GM12878 (cell line): ENCODE results near the gene LAMP5. TPM values are rescaled to one million over a fixed set of nuclear protein-coding genes. Genes with fewer than 3 reads are reported as not detected.

ENCODE experiments used
- ATAC-seq: fragments of 200-7000 bp; cut with Tn5 transposase; 3 replicates; pipeline ENCODE4 v1.9.1; 2020; ENCODE audit warnings: mild to moderate bottlenecking, moderate library complexity
- BruUV-seq: library from RNA; stranded (reverse); fragments of 400-500 nt; replicated peaks from 2 replicates; lab custom pipeline; 2021; lab: Mats Ljungman, UMichigan
- CTCF ChIA-PET: fragments of 300-600 bp; sonication (Branson Sonifier 250); formaldehyde crosslinking; extraction: SDS; loops from one replicate; lab custom pipeline; 2021; ENCODE audit warnings: inconsistent platforms; lab: Yijun Ruan, JAX
- POLR2A ChIA-PET: fragments of 350-600 bp; formaldehyde crosslinking; extraction: SDS; loops from one replicate; lab custom pipeline; 2021; ENCODE audit warnings: inconsistent platforms; lab: Charles Lee
- RAD21 ChIA-PET: fragments of 300-600 bp; sonication (Branson Sonifier 250); formaldehyde crosslinking; loops from one replicate; lab custom pipeline; 2023; ENCODE audit warnings: antibody characterized with exemption; ENCODE audit not compliant: unreplicated experiment; lab: Charles Lee
- SMC1A ChIA-PET: fragments of 300-600 bp; sonication (Branson Sonifier 250); formaldehyde crosslinking; loops from one replicate; lab custom pipeline; 2023; ENCODE audit not compliant: unreplicated experiment, uncharacterized antibody; lab: Charles Lee
- DNase-seq: peaks from one replicate; pipeline ENCODE4 v3.0.0-alpha.2; 2011; ENCODE audit warnings: low read depth, low spot score
- FAIRE-seq: peaks from 3 replicates; lab custom pipeline; 2011; peaks lifted over from hg19 to GRCh38; lab: Jason Lieb, UNC
- H2AFZ ChIP-seq: 2 replicates; pipeline ENCODE4 v1.6.0; 2011; ENCODE audit warnings: low read depth, low read length, control low read depth; ENCODE audit not compliant: control insufficient read depth
- H3K27ac ChIP-seq: 2 replicates; pipeline ENCODE4 v1.5.1; 2011; ENCODE audit warnings: control low read depth; ENCODE audit not compliant: control insufficient read depth, insufficient read depth
- H3K27me3 ChIP-seq, 2 experiments: replicated peaks in 1 of 2; 2 replicates each; pipeline versions ENCODE4 v1.6.0 to v1.6.1; 2011; ENCODE audit warnings: low read length in 1 of 2; ENCODE audit not compliant: control insufficient read depth in 2 of 2, insufficient read depth in 2 of 2
- H3K36me3 ChIP-seq, 2 experiments: 2 replicates each; pipeline ENCODE4 v1.5.1; 2011; ENCODE audit warnings: low read length in 1 of 2; ENCODE audit not compliant: control insufficient read depth in 2 of 2, insufficient read depth in 2 of 2
- H3K4me1 ChIP-seq: 2 replicates; pipeline ENCODE4 v1.6.1; 2011; ENCODE audit warnings: mild to moderate bottlenecking, low read length, moderate library complexity, mixed read lengths; ENCODE audit not compliant: control insufficient read depth, insufficient read depth
- H3K4me2 ChIP-seq: 2 replicates; pipeline ENCODE4 v1.6.0; 2011; ENCODE audit warnings: control low read depth; ENCODE audit not compliant: control insufficient read depth, insufficient read depth
- H3K4me3 ChIP-seq: fragments of 200-600 bp; sonication (generic); 2 replicates; pipeline ENCODE4 v1.5.1; 2016
- H3K79me2 ChIP-seq: 2 replicates; pipeline ENCODE4 v1.6.0; 2011; ENCODE audit warnings: low read length; ENCODE audit not compliant: control insufficient read depth, insufficient read depth
- H3K9ac ChIP-seq: 2 replicates; pipeline ENCODE4 v1.8.0; 2011; ENCODE audit warnings: low read length, control low read depth, mixed read lengths; ENCODE audit not compliant: control insufficient read depth, insufficient read depth
- H3K9me3 ChIP-seq: replicated peaks from 3 replicates; pipeline ENCODE4 v1.5.1; 2011; ENCODE audit warnings: mild to moderate bottlenecking, low read length; ENCODE audit not compliant: control insufficient read depth, insufficient read depth
- H4K20me1 ChIP-seq: 2 replicates; pipeline ENCODE4 v1.6.0; 2011; ENCODE audit not compliant: control insufficient read depth, insufficient read depth
- CBX3 ChIP-seq: fragments of 200-600 bp; sonication (generic); IDR thresholded peaks from 2 replicates; pipeline ENCODE4 v1.6.1; 2016; ENCODE audit warnings: low read depth, borderline replicate concordance
- CHD2 ChIP-seq: IDR thresholded peaks from 2 replicates; pipeline ENCODE4 v1.6.1; 2011; ENCODE audit warnings: low read depth, low read length, improper control_type of control experiment, borderline replicate concordance
- NFXL1 ChIP-seq: fragments of 450-650 bp; IDR thresholded peaks from 2 replicates; pipeline ENCODE4 v1.6.1; 2017; ENCODE audit warnings: antibody characterized with exemption, mild to moderate bottlenecking, borderline replicate concordance
- PAX8 ChIP-seq: fragments of 450-650 bp; IDR thresholded peaks from 2 replicates; pipeline ENCODE4 v1.6.1; 2017; ENCODE audit warnings: mild to moderate bottlenecking, moderate library complexity
- RAD21 ChIP-seq: IDR thresholded peaks from 2 replicates; pipeline ENCODE4 v1.6.1; 2011; ENCODE audit warnings: mild to moderate bottlenecking, low read depth, low read length, moderate library complexity; ENCODE audit not compliant: insufficient read depth
- RBBP5 ChIP-seq: fragments of 200-600 bp; sonication (generic); conservative IDR thresholded peaks from 2 replicates; pipeline ENCODE4 v1.6.1; 2016
- SMC3 ChIP-seq: IDR thresholded peaks from 2 replicates; pipeline ENCODE4 v1.6.1; 2011; ENCODE audit warnings: low read length, improper control_type of control experiment, borderline replicate concordance
- SREBF2 ChIP-seq: IDR thresholded peaks from 2 replicates; pipeline ENCODE4 v1.6.1; 2012; ENCODE audit warnings: mild to moderate bottlenecking, low read length
- TCF7 ChIP-seq: IDR thresholded peaks from 2 replicates; pipeline ENCODE4 v1.6.1; 2014; ENCODE audit warnings: antibody characterized with exemption, borderline replicate concordance
- WGBS: methylation state at CpG from one replicate; pipeline ENCODE4 v1.1.6; 2016; ENCODE audit warnings: low lambda C conversion rate; ENCODE audit not compliant: insufficient replicate concordance, insufficient coverage; ENCODE audit errors: missing lambda C conversion rate; 5-methylcytosine and 5-hydroxymethylcytosine counted together
- in situ Hi-C: fragments of 300-500 bp; cut with MboI; formaldehyde crosslinking; loops from 9 replicates; pipeline ENCODE4 v1.14.3; 2018; ENCODE audit warnings: mixed read lengths
- intact Hi-C: fragments of 100-400 bp; cut with micrococcal nuclease; formaldehyde crosslinking; loops from one replicate; pipeline ENCODE4 v1.14.2; 2022; ENCODE audit not compliant: unreplicated experiment
- polyA plus RNA-seq, 11 experiments: library from polyadenylated mRNA; depleted of rRNA in 4 of 11; unstranded in 6 of 11; stranded (reverse) in 5 of 11; fragments of >200 nt; fragmentation: Nextera tagmentation in 4 of 11; fragmentation: Illumina TruSeq in 1 of 11; extraction: Ambion mirVana in 4 of 11; extraction: Trizol in 1 of 11; gene quantifications; 1 replicate in 1 of 11; 2 replicates in 10 of 11; pipeline versions ENCODE4 v1.2.1 to v1.2.3, GENCODE V29; 2011 to 2016; ENCODE audit warnings: inconsistent platforms in 2 of 11, missing spikeins in 2 of 11, low read depth in 1 of 11
- total RNA-seq, 4 experiments: library from RNA; depleted of rRNA in 3 of 4; stranded (reverse); fragments of >200 nt in 3 of 4; fragmentation: Illumina TruSeq in 1 of 4; extraction: Trizol in 1 of 4; gene quantifications; 2 replicates each; pipeline versions ENCODE4 v1.2.1 to v1.2.3, GENCODE V29; 2013 to 2021
- TF ChIP-seq, protein P1 (sequence below): IDR thresholded peaks from 2 replicates; pipeline ENCODE4 v1.6.1; 2011; ENCODE audit warnings: low read depth, mild to moderate bottlenecking, low read length, moderate library complexity, borderline replicate concordance; ENCODE audit errors: extremely low read depth
- TF ChIP-seq, protein P2 (sequence below): IDR thresholded peaks from 2 replicates; pipeline ENCODE4 v1.6.1; 2012; ENCODE audit warnings: improper control_type of control experiment, low read depth, low read length; ENCODE audit not compliant: insufficient replicate concordance
- TF ChIP-seq, protein P3 (sequence below): fragments of 450-650 bp; IDR thresholded peaks from 2 replicates; pipeline ENCODE4 v1.6.1; 2016; ENCODE audit warnings: mild to moderate bottlenecking
- TF ChIP-seq, protein P4 (sequence below): fragments of 450-650 bp; formaldehyde crosslinking; IDR thresholded peaks from 2 replicates; pipeline ENCODE4 v1.4.0; 2020; ENCODE audit warnings: mild to moderate bottlenecking, moderate library complexity

The LAMP5 gene
- total and polyA plus RNA-seq, 10 of the 15 experiments (the other 5 are each of a cell fraction or from before 2014, with no cell fraction given), result 0.10 to 0.56 (median 0.49) TPM; not detected in 1

DNA sequence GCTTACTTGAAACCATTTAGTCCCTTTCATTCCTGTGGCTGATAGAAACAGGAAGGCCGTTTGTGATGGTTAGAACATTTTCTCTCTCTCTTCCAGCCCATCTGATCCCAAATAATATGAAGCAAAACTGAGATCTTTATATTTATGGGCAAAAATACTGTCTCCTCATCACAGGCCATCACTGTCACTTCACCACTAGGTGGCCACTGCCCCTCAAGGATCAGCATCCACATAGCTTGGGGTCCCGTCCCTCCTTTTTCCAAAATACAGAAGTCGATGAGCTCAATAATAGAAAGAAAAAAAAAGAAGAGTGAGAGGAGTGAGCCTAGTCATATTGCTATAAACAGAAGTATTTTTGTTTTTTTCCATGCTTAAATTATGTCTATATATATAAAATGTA is 46.4 kb upstream of the LAMP5 start:
- peak; percentile 56; the same call in 2 of the 3 replicates for ATAC-seq
- ChIA-PET SMC1A (no interaction called here), POLR2A (no interaction called here), RAD21 (no interaction called here), CTCF (interaction anchor here (0.7 to 0.9 kb wide), 2 partner anchors 9 to 26 kb away, joined by 3 read pairs; no protein-coding TSS in a partner anchor)
- H3K4me2 ChIP-seq, result no peak overlapping the region
- H3K79me2 ChIP-seq, result no peaks in the 10 kb centered on the region
- no peak overlapping the region for H3K4me3 ChIP-seq
- H2AFZ ChIP-seq, result no peak overlapping the region
- H3K9ac ChIP-seq, result no peak overlapping the region
- no peak for FAIRE-seq
- DNase-seq, result no peak
- H3K36me3 ChIP-seq, result no peaks in the 10 kb centered on the region
- H3K27ac ChIP-seq, result no peak overlapping the region
- no peaks in the 10 kb centered on the region for H3K4me1 ChIP-seq
- no TSS peak for BruUV-seq
- intact Hi-C loops, result loop anchor here (1.0 to 2.0 kb wide), 2 partner anchors 59 to 142 kb away; no protein-coding TSS in a partner anchor
- H3K9me3 ChIP-seq, result no peaks in the 10 kb centered on the region
- in situ Hi-C loops, result no loop called here
- no peaks in the 10 kb centered on the region for H4K20me1 ChIP-seq
- H3K27me3 ChIP-seq, result no peaks in the 10 kb centered on the region
- WGBS, result 7% methylated on average over 3 of the region's 3 CpGs
- TF ChIP-seq RBBP5 (no peak), CBX3 (no peak), TCF7 (no peak), RAD21 (peak; percentile 46), PAX8 (no peak), NFXL1 (no peak), SREBF2 (no peak), SMC3 (peak; percentile 56), CHD2 (no peak)
- TF ChIP-seq, protein P1, sequence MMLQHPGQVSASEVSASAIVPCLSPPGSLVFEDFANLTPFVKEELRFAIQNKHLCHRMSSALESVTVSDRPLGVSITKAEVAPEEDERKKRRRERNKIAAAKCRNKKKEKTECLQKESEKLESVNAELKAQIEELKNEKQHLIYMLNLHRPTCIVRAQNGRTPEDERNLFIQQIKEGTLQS, result no peak
- TF ChIP-seq, protein P2, sequence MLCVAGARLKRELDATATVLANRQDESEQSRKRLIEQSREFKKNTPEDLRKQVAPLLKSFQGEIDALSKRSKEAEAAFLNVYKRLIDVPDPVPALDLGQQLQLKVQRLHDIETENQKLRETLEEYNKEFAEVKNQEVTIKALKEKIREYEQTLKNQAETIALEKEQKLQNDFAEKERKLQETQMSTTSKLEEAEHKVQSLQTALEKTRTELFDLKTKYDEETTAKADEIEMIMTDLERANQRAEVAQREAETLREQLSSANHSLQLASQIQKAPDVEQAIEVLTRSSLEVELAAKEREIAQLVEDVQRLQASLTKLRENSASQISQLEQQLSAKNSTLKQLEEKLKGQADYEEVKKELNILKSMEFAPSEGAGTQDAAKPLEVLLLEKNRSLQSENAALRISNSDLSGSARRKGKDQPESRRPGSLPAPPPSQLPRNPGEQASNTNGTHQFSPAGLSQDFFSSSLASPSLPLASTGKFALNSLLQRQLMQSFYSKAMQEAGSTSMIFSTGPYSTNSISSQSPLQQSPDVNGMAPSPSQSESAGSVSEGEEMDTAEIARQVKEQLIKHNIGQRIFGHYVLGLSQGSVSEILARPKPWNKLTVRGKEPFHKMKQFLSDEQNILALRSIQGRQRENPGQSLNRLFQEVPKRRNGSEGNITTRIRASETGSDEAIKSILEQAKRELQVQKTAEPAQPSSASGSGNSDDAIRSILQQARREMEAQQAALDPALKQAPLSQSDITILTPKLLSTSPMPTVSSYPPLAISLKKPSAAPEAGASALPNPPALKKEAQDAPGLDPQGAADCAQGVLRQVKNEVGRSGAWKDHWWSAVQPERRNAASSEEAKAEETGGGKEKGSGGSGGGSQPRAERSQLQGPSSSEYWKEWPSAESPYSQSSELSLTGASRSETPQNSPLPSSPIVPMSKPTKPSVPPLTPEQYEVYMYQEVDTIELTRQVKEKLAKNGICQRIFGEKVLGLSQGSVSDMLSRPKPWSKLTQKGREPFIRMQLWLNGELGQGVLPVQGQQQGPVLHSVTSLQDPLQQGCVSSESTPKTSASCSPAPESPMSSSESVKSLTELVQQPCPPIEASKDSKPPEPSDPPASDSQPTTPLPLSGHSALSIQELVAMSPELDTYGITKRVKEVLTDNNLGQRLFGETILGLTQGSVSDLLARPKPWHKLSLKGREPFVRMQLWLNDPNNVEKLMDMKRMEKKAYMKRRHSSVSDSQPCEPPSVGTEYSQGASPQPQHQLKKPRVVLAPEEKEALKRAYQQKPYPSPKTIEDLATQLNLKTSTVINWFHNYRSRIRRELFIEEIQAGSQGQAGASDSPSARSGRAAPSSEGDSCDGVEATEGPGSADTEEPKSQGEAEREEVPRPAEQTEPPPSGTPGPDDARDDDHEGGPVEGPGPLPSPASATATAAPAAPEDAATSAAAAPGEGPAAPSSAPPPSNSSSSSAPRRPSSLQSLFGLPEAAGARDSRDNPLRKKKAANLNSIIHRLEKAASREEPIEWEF, result no peak
- TF ChIP-seq, protein P3, sequence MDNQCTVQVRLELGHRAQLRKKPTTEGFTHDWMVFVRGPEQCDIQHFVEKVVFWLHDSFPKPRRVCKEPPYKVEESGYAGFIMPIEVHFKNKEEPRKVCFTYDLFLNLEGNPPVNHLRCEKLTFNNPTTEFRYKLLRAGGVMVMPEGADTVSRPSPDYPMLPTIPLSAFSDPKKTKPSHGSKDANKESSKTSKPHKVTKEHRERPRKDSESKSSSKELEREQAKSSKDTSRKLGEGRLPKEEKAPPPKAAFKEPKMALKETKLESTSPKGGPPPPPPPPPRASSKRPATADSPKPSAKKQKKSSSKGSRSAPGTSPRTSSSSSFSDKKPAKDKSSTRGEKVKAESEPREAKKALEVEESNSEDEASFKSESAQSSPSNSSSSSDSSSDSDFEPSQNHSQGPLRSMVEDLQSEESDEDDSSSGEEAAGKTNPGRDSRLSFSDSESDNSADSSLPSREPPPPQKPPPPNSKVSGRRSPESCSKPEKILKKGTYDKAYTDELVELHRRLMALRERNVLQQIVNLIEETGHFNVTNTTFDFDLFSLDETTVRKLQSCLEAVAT, result no peak
- TF ChIP-seq, protein P4, sequence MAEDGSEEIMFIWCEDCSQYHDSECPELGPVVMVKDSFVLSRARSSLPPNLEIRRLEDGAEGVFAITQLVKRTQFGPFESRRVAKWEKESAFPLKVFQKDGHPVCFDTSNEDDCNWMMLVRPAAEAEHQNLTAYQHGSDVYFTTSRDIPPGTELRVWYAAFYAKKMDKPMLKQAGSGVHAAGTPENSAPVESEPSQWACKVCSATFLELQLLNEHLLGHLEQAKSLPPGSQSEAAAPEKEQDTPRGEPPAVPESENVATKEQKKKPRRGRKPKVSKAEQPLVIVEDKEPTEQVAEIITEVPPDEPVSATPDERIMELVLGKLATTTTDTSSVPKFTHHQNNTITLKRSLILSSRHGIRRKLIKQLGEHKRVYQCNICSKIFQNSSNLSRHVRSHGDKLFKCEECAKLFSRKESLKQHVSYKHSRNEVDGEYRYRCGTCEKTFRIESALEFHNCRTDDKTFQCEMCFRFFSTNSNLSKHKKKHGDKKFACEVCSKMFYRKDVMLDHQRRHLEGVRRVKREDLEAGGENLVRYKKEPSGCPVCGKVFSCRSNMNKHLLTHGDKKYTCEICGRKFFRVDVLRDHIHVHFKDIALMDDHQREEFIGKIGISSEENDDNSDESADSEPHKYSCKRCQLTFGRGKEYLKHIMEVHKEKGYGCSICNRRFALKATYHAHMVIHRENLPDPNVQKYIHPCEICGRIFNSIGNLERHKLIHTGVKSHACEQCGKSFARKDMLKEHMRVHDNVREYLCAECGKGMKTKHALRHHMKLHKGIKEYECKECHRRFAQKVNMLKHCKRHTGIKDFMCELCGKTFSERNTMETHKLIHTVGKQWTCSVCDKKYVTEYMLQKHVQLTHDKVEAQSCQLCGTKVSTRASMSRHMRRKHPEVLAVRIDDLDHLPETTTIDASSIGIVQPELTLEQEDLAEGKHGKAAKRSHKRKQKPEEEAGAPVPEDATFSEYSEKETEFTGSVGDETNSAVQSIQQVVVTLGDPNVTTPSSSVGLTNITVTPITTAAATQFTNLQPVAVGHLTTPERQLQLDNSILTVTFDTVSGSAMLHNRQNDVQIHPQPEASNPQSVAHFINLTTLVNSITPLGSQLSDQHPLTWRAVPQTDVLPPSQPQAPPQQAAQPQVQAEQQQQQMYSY, result no peak
